ENCODE results near the gene SH3PXD2A.

Gene SH3PXD2A

DNA sequence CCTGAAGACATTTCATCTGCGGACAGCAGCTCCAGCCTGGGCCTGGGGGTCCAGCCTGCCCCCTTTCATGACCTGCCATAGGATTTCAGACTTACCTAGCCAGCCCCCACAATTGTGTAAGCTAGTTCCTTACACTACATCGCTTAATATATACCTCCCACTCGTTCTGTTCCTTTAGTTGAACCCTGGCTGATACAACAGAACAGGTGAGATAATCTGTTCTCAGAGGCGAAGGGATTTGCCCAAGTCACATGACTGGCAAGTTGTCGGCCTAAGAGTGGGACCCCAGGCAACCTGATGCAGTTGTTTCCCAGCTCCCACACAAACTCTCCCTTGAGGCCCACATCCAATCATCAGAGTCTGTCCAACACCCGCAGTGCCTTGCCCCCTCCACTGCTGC, 168.2 kb downstream of the SH3PXD2A start:
- no peak for DNase-seq (ENCODE audit: low read depth in 2 of 2)

- DNase-seq (ENCODE audit: low read depth in 2 of 2) = peak; percentile 68 to 72
Measured at GRCh38 chr10:103685880-103686669, 169.3 kb downstream of the SH3PXD2A start.

- DNase-seq (ENCODE audit: low read depth in 2 of 2) = no peak
Measured at GRCh38 chr10:103683851-103684250, 171.5 kb downstream of the SH3PXD2A start.

DNA sequence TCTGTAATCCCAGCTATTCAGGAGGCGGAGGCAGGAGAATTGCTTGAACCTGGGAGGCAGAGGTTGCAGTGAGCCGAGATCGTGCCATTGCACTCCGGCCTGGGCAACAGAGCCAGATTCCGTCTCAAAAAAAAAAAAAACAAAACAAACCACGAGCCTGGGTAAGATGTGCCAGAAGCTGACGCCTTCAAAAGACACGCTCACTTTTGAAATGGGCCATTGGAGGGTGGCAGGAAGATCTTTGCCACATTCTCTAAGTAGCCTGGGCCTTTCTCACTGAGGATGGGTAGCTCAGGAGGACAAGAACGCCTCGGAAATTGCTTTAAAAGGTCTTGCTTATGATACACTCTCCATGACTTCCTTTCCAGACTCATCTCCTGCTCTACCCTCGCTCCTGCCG, 172.7 kb downstream of the SH3PXD2A start:
- DNase-seq (ENCODE audit: low read depth in 2 of 2) = no peak

GRCh38 chr10:103681617-103682399, 173.6 kb downstream of the SH3PXD2A start:
- no peak for DNase-seq (ENCODE audit: low read depth in 2 of 2)

DNA sequence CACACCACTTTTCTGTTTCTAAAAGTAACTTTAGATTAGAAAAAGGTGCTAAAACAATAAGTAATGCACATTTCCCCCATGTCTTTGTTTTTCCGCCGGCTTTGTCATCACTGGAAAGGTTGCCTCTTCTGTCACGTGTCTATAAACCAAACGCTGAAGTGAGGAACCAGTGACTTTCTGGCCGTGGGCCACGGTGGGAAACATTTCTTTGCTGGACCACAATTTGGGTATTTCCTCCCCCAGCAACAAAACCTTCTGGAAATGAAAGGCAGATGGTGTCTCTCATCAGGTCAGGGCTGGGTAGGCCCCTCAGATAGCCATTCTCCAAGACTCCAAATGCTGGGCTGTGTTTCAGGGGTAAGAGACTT, 174.5 kb downstream of the SH3PXD2A start:
- no peak for DNase-seq (ENCODE audit: low read depth in 2 of 2)

DNA sequence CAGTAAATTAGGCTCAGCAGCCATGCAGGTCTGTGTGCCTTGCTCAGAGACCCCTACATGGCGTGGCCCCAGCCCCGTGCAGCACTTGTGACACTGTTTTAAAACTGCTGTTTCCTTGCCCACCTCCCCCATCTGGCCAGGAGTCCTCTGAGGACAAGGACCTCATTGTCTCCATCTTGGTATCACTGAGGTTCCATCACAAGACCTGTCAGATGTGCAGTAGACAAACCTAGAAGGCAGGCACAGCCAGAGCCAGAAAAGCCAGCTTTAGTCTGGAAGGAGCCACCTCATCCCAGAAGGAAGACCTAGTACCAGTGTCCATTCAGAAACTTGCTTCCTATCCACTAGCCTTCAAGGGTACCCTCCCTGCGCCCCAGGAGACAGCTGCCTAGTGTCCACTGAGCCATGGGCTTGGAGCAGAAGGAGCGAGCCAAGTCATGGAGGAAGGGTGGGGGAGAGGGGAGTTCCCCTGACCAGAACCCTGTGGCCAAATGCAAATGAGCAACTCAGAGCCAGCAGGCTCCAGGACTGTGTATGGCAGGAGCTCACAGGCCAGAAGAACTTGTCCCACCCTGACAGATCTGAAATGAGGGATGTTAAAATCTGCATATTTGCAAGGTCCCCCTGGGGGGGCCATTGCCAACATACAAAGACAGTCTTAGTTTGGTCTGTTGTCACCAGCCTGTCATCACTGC, 176.1 kb downstream of the SH3PXD2A start:
- DNase-seq (ENCODE audit: low read depth in 2 of 2) = no peak

GRCh38 chr10:103678178-103678526, 177.2 kb downstream of the SH3PXD2A start:
- peak; percentile 68 to 70 for DNase-seq (ENCODE audit: low read depth in 2 of 2)

DNA sequence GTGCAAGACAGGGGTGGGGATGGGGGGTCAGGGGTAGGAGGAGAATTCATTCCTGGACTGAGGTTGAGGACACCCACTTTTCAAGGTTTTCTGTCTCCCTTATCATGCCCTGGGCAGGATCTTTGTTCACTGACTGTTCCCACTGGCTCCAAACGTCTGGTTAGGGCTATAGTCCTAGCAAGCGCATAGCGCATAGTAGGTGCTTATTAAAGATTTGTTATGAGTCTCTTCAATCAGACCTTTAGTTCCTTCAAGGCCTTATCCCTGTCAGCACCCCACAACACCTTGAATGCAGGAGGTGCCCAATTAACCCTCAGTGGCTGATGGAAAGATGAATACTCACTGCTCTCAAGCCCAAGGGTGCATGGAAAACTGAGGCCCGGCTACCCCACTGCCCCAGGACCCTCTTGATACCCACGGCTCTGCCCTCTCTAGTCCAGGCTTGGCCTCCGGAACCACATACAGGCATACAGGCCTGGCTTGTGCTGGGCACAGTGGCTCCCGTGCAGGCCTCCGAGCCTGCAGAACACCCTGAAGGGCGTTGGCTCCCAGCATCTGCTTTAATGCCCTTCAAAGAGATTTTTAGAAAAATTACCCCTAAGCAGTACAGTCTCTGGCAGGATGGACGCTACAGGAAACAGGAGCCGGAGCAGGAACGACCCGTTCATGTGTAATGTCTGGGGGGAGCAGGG, 177.7 kb downstream of the SH3PXD2A start:
- no peak for DNase-seq (ENCODE audit: low read depth in 2 of 2)

DNA sequence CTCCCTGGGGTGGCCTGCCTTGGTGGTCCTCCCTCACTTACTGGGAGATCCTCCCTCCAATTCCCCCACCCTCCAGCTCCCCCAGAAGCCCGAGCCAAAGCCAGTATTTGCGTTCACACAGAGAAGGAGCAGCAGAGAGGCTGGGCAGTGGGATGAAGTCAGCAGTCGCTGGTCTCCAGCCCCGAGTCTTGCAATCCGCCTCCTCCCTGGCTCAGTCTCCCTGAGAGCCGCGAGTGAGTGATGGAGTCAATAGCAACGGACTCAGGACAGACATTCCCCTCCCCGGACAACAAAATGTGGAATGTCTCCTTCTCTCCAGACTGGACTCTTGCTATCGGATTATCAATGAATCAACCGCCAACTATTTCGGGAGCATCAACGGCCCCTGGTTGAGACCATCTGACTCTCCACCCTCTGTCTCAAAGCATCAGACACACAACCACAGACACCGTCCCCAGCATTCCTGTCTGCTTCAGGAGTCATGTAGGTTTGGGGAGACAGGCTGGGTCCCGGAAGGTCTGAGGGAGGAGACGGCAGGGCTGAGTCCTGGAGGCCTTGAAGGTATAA, 178.4 kb downstream of the SH3PXD2A start:
- no peak for DNase-seq (ENCODE audit: low read depth in 2 of 2)

GRCh38 chr10:103676058-103676785, 179.2 kb downstream of the SH3PXD2A start:
- no peak for DNase-seq (ENCODE audit: low read depth in 2 of 2)

DNA sequence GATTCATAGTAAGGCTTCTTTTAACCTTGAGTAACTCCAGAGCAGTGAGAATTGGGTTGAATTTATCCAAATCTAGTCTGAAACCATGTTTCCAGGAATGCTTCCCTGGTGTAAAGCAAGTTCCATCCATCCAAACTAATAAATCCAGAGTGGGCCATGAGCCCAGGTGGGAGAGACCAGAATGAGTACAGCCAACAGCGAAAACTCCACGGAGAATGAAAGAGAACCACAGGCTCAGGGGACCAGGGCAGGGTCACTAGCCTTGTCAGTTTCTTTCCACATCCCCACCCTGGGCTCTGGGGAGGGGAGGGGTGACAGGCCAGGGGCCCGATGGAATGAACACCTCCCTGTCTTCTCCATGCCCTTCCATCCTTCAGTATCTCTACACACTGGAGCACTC, 181.8 kb downstream of the SH3PXD2A start:
- DNase-seq (ENCODE audit: low read depth in 2 of 2) = no peak

- no peak for DNase-seq (ENCODE audit: low read depth in 2 of 2)
Measured at GRCh38 chr10:103672345-103672744, 183.0 kb downstream of the SH3PXD2A start.

- no peak for DNase-seq (ENCODE audit: low read depth in 2 of 2)
Measured at GRCh38 chr10:103671126-103671895, 184.1 kb downstream of the SH3PXD2A start.

- no peak for DNase-seq (ENCODE audit: low read depth in 2 of 2)
Measured at GRCh38 chr10:103669944-103670343, 185.4 kb downstream of the SH3PXD2A start.

GRCh38 chr10:103669243-103669929, 186.0 kb downstream of the SH3PXD2A start:
- no peak for DNase-seq (ENCODE audit: low read depth in 2 of 2)

DNA sequence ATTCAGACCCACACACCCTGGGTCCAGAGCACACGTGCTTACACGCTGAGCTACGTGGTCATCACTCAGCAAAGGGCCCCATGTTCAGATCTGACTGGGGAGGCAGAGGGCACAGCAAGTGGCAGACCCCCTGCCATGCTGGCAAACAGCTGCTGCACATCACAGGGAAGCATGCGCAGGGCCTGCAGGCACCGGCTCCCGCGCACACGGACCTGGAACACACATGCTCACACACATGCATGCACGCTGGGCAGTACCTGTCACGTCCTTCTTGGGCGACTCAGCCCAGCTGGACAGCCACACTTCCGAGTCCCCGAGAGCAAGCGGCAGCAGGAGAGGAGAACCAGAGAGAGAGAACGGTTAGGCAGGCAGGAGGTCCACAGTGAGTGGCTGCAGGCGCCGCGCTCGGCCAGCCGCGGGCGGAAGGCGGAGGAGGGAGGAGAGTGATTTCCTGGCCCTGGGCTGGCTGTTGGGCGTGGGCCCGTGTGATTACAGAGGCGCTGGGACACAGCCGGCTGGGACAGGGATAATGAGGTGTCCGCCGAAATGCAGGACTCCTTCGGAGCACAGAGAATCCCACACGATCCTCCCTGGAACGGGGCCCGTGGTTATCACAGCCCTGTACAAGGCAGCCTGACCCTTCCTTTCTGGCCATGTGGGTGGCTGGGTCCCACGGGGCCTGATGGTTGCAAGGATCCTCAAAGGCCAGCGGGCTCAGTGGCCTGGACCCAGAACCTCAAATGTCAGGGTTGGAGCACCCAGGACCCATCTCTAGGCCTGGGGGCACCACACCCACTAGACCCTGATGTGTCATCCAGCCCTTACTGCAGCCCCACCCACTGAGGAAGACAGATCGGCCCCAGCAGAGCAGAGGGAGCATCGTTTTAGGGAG, 186.8 kb downstream of the SH3PXD2A start:
- no peak for DNase-seq (ENCODE audit: low read depth in 2 of 2)

- no peak for DNase-seq (ENCODE audit: low read depth in 2 of 2)
Measured at GRCh38 chr10:103667356-103667755, 188.0 kb downstream of the SH3PXD2A start.

GRCh38 chr10:103666762-103667150, 188.6 kb downstream of the SH3PXD2A start:
- DNase-seq (ENCODE audit: low read depth in 2 of 2) = no peak

Data from activated CD4-positive, alpha-beta T cell treated with anti-CD3 and anti-CD28 coated beads for 24 hours (primary cell).